B cell (primary cell): ENCODE measurements around the gene SOHLH2. TPM values are rescaled to one million over a fixed set of nuclear protein-coding genes. Genes with fewer than 3 reads are reported as not detected.

Source experiments
- ATAC-seq: fragments of 200-7000 bp; cut with Tn5 transposase; one replicate; pipeline ENCODE4 v1.10.0; 2021; ENCODE audit warnings: low read depth, mild to moderate bottlenecking, moderate number of reproducible peaks, moderate library complexity
- CTCF ChIA-PET: fragments of 350-600 bp; sonication (Branson Sonifier 250); formaldehyde crosslinking; loops from one replicate; lab custom pipeline; 2021; ENCODE audit warnings: antibody characterized with exemption, inconsistent platforms; lab: Charles Lee
- POLR2A ChIA-PET: fragments of 350-600 bp; sonication (Branson Sonifier 250); formaldehyde crosslinking; loops from one replicate; lab custom pipeline; 2021; ENCODE audit warnings: antibody characterized with exemption; lab: Charles Lee
- DNase-seq: peaks from one replicate; pipeline ENCODE4 v3.0.0; 2013
- H2AFZ ChIP-seq: 2 replicates; pipeline ENCODE4 v1.6.1; 2012; ENCODE audit warnings: mild to moderate bottlenecking, low read depth, low read length; ENCODE audit not compliant: insufficient read depth, poor library complexity, severe bottlenecking
- H3K27ac ChIP-seq, 2 donors: 1 replicate in 1 of 2; 2 replicates in 1 of 2; pipeline ENCODE4 v1.5.1; 2012 to 2013; ENCODE audit warnings: low read length in 2 of 2, mild to moderate bottlenecking in 2 of 2, moderate library complexity in 1 of 2
- H3K27me3 ChIP-seq, 4 experiments: fragments of 200-600 bp in 1 of 4; sonication (generic) in 1 of 4; replicated peaks in 1 of 4; 1 replicate in 2 of 4; 2 replicates in 2 of 4; pipeline versions ENCODE4 v1.6.1 to v1.7.0; 2013 to 2016; ENCODE audit warnings: low read length in 3 of 4, mild to moderate bottlenecking in 2 of 4, mixed read lengths in 1 of 4, moderate library complexity in 1 of 4; ENCODE audit not compliant: insufficient read depth in 4 of 4, control insufficient read depth in 3 of 4; ENCODE audit errors: control extremely low read depth in 1 of 4
- H3K36me3 ChIP-seq, 2 experiments: replicated peaks in 1 of 2; 1 replicate in 1 of 2; 2 replicates in 1 of 2; pipeline versions ENCODE4 v1.6.1 to v1.7.1; 2013; ENCODE audit warnings: low read length in 1 of 2; ENCODE audit not compliant: insufficient read depth in 2 of 2, control insufficient read depth in 1 of 2; ENCODE audit errors: control extremely low read depth in 1 of 2, extremely low read depth in 1 of 2
- H3K4me1 ChIP-seq, 2 donors: fragments of 200-600 bp in 1 of 2; sonication (generic) in 1 of 2; 1 replicate in 1 of 2; 2 replicates in 1 of 2; pipeline versions ENCODE4 v1.5.1 to v1.6.1; 2013 to 2017; ENCODE audit warnings: low read length in 2 of 2; ENCODE audit not compliant: control insufficient read depth in 2 of 2, insufficient read depth in 2 of 2
- H3K4me2 ChIP-seq: replicated peaks from 2 replicates; pipeline ENCODE3; 2012; ENCODE audit warnings: mild to moderate bottlenecking, low read depth, low read length; ENCODE audit not compliant: poor library complexity, severe bottlenecking
- H3K4me3 ChIP-seq, 5 experiments: fragments of 200-600 bp in 1 of 5; sonication (generic) in 1 of 5; 1 replicate in 3 of 5; 2 replicates in 2 of 5; pipeline versions ENCODE4 v1.5.1 to v1.7.0; 2011 to 2016; ENCODE audit warnings: low read length in 4 of 5, mild to moderate bottlenecking in 4 of 5, low read depth in 2 of 5, control low read depth in 1 of 5, moderate library complexity in 1 of 5; ENCODE audit not compliant: insufficient read depth in 1 of 5; ENCODE audit errors: control extremely low read depth in 1 of 5, extremely low read depth in 1 of 5
- H3K79me2 ChIP-seq: fragments of 200-600 bp; sonication (generic); one replicate; pipeline ENCODE4 v1.6.0; 2016; ENCODE audit warnings: low read length; ENCODE audit not compliant: control insufficient read depth, insufficient read depth
- H3K9ac ChIP-seq: fragments of 200-600 bp; sonication (generic); 2 replicates; pipeline ENCODE4 v1.6.1; 2017; ENCODE audit warnings: mild to moderate bottlenecking, low read length, moderate library complexity
- H3K9me3 ChIP-seq, 3 donors: one replicate each; pipeline versions ENCODE4 v1.6.1 to v1.7.1; 2013; ENCODE audit warnings: low read length in 2 of 3; ENCODE audit not compliant: control insufficient read depth in 2 of 3, insufficient read depth in 1 of 3; ENCODE audit errors: control extremely low read depth in 1 of 3
- H4K20me1 ChIP-seq: 2 replicates; pipeline ENCODE4 v1.6.0; 2012; ENCODE audit warnings: mild to moderate bottlenecking, low read length; ENCODE audit not compliant: insufficient read depth, control insufficient read depth, poor library complexity, severe bottlenecking
- H3K27ac Mint-ChIP-seq: one replicate; pipeline ENCODE4 v1.8.0; 2021; ENCODE audit warnings: mixed read lengths
- H3K27me3 Mint-ChIP-seq: one replicate; pipeline ENCODE4 v1.8.0; 2021; ENCODE audit warnings: mixed read lengths
- H3K4me1 Mint-ChIP-seq: one replicate; pipeline ENCODE4 v1.8.0; 2021; ENCODE audit warnings: mixed read lengths
- H3K4me3 Mint-ChIP-seq: one replicate; pipeline ENCODE4 v1.8.0; 2021; ENCODE audit warnings: mixed read lengths
- H3K9me3 Mint-ChIP-seq: one replicate; pipeline ENCODE4 v1.8.0; 2022; ENCODE audit warnings: mixed read lengths; ENCODE audit not compliant: insufficient read depth
- EZH2 ChIP-seq: IDR thresholded peaks from 2 replicates; pipeline ENCODE4 v1.6.1; 2012; ENCODE audit warnings: borderline replicate concordance, low read depth, mild to moderate bottlenecking, moderate library complexity, low read length; ENCODE audit not compliant: insufficient read depth, poor library complexity, severe bottlenecking
- WGBS: methylation state at CpG from one replicate; pipeline ENCODE4 v1.1.5; 2013; ENCODE audit warnings: missing lambda C conversion rate; ENCODE audit not compliant: insufficient coverage; 5-methylcytosine and 5-hydroxymethylcytosine counted together
- intact Hi-C: fragments of 100-400 bp; cut with micrococcal nuclease; formaldehyde crosslinking; loops from one replicate; pipeline ENCODE4 v1.10.0; 2022
- polyA plus RNA-seq: library from polyadenylated mRNA; depleted of rRNA; stranded (reverse); fragments of >200 nt; gene quantifications from 2 replicates; pipeline ENCODE4 v1.2.3, GENCODE V29; 2012
- total RNA-seq, 2 donors: library from RNA; stranded (reverse); fragments of 120-200 nt in 1 of 2; gene quantifications; 1 replicate in 1 of 2; 2 replicates in 1 of 2; pipeline versions ENCODE4 v1.2.3 to v1.2.4, GENCODE V29; 2013 to 2022
- TF ChIP-seq, protein P1 (sequence below): fragments of 200-600 bp; IDR thresholded peaks from one replicate; pipeline ENCODE4 v1.8.0; 2022; ENCODE audit warnings: antibody characterized with exemption, mild to moderate bottlenecking

The SOHLH2 gene
- total and polyA plus RNA-seq, 2 donors (not counting 1 experiment from before 2014, with no cell fraction given), result not detected

DNA sequence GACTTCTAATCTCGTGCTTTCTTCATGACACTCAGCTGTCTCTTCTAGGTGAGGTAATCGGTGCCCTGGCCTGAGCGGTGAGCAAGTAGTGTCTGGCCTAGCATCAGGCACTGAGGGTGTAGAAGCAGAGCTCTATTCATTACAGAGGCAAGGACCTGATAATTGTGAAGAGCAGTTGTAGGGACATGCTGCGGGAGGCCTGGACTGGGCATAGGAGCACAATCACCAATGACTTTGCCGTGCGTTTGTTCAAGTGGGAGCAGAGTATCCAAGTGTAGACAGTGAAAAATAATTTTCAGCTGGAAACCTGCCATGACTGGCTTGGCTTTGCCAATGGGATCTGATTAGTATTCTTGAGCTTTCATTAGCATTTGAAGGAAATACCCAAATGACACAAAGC is 51.1 kb downstream of the SOHLH2 start:
- CTCF ChIA-PET, result no interaction called here
- POLR2A ChIA-PET, result no interaction called here
- H3K79me2 ChIP-seq, result no peaks in the 10 kb centered on the region
- H3K4me1 ChIP-seq, result no peaks in the 10 kb centered on the region
- H3K36me3 ChIP-seq, result no peaks in the 10 kb centered on the region
- no peaks in the 10 kb centered on the region for H3K9me3 ChIP-seq
- no peaks in the 10 kb centered on the region for H3K27me3 Mint-ChIP-seq
- no peak for TF ChIP-seq EZH2
- TF ChIP-seq, protein P1, sequence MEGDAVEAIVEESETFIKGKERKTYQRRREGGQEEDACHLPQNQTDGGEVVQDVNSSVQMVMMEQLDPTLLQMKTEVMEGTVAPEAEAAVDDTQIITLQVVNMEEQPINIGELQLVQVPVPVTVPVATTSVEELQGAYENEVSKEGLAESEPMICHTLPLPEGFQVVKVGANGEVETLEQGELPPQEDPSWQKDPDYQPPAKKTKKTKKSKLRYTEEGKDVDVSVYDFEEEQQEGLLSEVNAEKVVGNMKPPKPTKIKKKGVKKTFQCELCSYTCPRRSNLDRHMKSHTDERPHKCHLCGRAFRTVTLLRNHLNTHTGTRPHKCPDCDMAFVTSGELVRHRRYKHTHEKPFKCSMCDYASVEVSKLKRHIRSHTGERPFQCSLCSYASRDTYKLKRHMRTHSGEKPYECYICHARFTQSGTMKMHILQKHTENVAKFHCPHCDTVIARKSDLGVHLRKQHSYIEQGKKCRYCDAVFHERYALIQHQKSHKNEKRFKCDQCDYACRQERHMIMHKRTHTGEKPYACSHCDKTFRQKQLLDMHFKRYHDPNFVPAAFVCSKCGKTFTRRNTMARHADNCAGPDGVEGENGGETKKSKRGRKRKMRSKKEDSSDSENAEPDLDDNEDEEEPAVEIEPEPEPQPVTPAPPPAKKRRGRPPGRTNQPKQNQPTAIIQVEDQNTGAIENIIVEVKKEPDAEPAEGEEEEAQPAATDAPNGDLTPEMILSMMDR, result no peak
- H2AFZ ChIP-seq, result no peak overlapping the region
- intact Hi-C loops, result no loop called here
- no peaks in the 10 kb centered on the region for H3K9me3 Mint-ChIP-seq
- no peak overlapping the region for H3K4me3 ChIP-seq
- no peak overlapping the region for H3K27ac Mint-ChIP-seq
- H3K9ac ChIP-seq, result no peak overlapping the region
- H3K4me2 ChIP-seq, result no peak overlapping the region
- ATAC-seq, result no peak
- H3K4me3 Mint-ChIP-seq, result no peak overlapping the region
- no peak for DNase-seq
- H3K4me1 Mint-ChIP-seq, result no peaks in the 10 kb centered on the region
- no peak overlapping the region for H3K27ac ChIP-seq
- H3K27me3 ChIP-seq, result no peaks in the 10 kb centered on the region
- no peaks in the 10 kb centered on the region for H4K20me1 ChIP-seq
- 93% methylated on average over 6 of the region's 6 CpGs for WGBS

DNA sequence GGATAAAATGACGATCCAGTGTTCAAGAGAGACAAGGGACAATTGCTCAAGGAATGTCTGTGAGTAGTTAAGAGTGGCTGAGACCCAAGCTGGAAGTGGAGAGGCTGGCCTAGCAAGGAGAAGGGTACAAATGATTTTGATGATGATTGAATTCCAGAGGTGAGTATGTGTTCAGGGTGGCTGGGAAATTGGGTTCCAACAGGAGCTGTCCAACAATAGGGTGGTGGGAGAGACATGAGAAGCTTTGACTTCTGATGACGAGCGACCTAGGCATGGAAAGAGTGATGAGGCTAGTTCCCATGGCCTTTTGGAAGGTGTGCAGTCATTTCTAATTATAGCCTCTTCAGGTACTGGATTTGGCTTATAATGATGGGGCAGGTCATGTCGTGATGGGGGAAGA is 54.1 kb downstream of the SOHLH2 start:
- Histone ChIP-seq H3K4me2 (no peak overlapping the region), H4K20me1 (no peaks in the 10 kb centered on the region), H3K36me3 (no peaks in the 10 kb centered on the region), H3K9ac (no peak overlapping the region), H3K4me1 (no peaks in the 10 kb centered on the region), H3K27me3 (peaks cover 0 to 2% (median 0%) of the 10 kb centered on the region in 4 experiments), H3K27ac (no peak overlapping the region), H3K4me3 (no peak overlapping the region), H3K9me3 (no peaks in the 10 kb centered on the region), H3K79me2 (no peaks in the 10 kb centered on the region), H2AFZ (no peak overlapping the region)
- intact Hi-C loops, result no loop called here
- DNase-seq, result no peak
- Mint-ChIP-seq H3K27ac (no peak overlapping the region), H3K4me3 (no peak overlapping the region), H3K9me3 (no peaks in the 10 kb centered on the region), H3K27me3 (peaks cover 1% of the 10 kb centered on the region), H3K4me1 (no peaks in the 10 kb centered on the region)
- ChIA-PET POLR2A (no interaction called here), CTCF (no interaction called here)
- no peak for ATAC-seq
- WGBS, result 90% methylated on average over 4 of the region's 4 CpGs
- TF ChIP-seq EZH2, result no peak
- TF ChIP-seq, protein P1, result no peak
